ENCODE measurements around the gene REM1. TPM values are rescaled to one million over a fixed set of nuclear protein-coding genes. Genes with fewer than 3 reads are reported as not detected.

REM1 gene
- total RNA-seq, 1 donor from 2014 or later = not detected

DNA sequence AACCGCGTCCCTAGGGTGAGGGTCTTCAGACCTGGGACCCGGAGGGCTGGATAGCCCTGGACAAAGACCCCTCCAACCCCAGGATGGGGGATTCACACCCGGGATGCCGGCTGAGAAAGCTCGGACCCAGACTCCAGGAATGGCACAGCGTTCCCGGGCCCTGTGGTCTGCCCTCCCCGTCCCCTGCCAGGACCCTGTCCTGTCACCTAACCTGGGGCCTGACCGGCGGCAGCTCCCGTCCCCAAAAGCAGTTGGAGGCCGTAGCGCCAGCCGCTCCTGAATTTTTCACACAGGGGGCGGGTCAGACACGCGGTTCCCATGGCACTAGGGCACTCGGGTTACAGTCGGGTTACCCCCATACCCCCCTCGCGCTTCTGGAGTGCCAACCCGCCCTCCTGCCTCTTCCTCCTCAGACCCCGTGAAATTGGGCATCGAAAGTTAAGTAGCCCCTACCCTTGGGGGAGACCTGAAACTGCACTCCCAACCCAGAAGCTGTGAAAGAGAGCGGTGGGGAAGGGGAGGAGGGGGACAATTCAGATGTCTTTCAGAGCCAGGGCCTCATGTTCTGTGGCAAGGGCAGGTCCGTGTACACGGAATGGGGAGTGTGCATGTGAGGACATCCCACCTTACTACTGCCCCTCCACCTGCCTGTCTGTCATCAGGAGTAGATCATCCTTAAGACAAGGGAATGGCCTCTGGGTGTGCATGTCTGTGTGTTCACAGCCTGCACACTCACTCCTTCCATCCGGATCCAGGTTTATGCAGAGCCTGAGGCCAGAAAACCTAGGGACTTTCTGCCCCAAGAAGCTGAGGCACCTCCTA lies 595 bp downstream of the REM1 start:
- H3K4me2 ChIP-seq = no peak overlapping the region
- no peaks in the 10 kb centered on the region for H3K36me3 ChIP-seq
- H3F3A ChIP-seq (ENCODE audit: low read depth) = no peaks in the 10 kb centered on the region
- no peaks in the 10 kb centered on the region for H3K4me1 Mint-ChIP-seq
- H2AFZ ChIP-seq (replicated peaks) = no peak overlapping the region
- no peak for TF ChIP-seq EZH2phosphoT487 (IDR thresholded peaks at IDR 0.05)
- TF ChIP-seq, protein P1, sequence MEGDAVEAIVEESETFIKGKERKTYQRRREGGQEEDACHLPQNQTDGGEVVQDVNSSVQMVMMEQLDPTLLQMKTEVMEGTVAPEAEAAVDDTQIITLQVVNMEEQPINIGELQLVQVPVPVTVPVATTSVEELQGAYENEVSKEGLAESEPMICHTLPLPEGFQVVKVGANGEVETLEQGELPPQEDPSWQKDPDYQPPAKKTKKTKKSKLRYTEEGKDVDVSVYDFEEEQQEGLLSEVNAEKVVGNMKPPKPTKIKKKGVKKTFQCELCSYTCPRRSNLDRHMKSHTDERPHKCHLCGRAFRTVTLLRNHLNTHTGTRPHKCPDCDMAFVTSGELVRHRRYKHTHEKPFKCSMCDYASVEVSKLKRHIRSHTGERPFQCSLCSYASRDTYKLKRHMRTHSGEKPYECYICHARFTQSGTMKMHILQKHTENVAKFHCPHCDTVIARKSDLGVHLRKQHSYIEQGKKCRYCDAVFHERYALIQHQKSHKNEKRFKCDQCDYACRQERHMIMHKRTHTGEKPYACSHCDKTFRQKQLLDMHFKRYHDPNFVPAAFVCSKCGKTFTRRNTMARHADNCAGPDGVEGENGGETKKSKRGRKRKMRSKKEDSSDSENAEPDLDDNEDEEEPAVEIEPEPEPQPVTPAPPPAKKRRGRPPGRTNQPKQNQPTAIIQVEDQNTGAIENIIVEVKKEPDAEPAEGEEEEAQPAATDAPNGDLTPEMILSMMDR (IDR thresholded peaks at IDR 0.05) = no peak
- TF ChIP-seq EZH2 (IDR thresholded peaks at IDR 0.05) = no peak
- H3K4me3 Mint-ChIP-seq = no peak overlapping the region
- H3K9me3 Mint-ChIP-seq = peaks cover 10% of the 10 kb centered on the region
- H3K79me2 ChIP-seq (ENCODE audit: low read depth) = no peaks in the 10 kb centered on the region
- no peak for DNase-seq (ENCODE audit: low spot score)
- no peak overlapping the region for H3K27ac ChIP-seq
- H3K4me1 ChIP-seq = no peaks in the 10 kb centered on the region
- no peak overlapping the region for H3K27ac Mint-ChIP-seq
- H4K20me1 ChIP-seq (ENCODE audit: low read depth) = no peaks in the 10 kb centered on the region
- no peak overlapping the region for H3K9ac ChIP-seq
- peaks cover 6% of the 10 kb centered on the region for H3K9me3 ChIP-seq (ENCODE audit: low read depth)
- H3K36me3 Mint-ChIP-seq = peaks cover 2% of the 10 kb centered on the region
- H3K27me3 ChIP-seq = peaks cover 6% of the 10 kb centered on the region
- H3K27me3 Mint-ChIP-seq (ENCODE audit: insufficient read depth, low read depth) = peaks cover 9% of the 10 kb centered on the region
- H3K4me3 ChIP-seq = peak overlapping the region; percentile 17

DNA sequence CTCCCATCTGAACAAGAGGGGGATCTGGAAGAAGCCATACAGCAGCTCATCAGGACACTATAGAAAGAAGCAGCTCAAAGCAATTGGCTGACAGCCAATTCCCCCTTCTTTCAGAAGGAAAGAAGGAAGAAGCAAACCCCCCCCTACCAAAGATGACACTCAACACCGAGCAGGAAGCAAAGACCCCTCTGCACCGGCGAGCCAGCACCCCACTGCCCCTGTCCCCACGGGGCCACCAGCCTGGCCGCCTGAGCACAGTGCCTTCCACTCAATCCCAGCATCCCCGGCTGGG lies 1.2 kb downstream of the REM1 start:
- Histone ChIP-seq H4K20me1 (ENCODE audit: low read depth) (no peaks in the 10 kb centered on the region), H2AFZ (replicated peaks) (no peak overlapping the region), H3K9ac (no peak overlapping the region), H3K4me2 (no peak overlapping the region), H3F3A (ENCODE audit: low read depth) (no peaks in the 10 kb centered on the region), H3K36me3 (no peaks in the 10 kb centered on the region), H3K4me1 (no peaks in the 10 kb centered on the region), H3K9me3 (ENCODE audit: low read depth) (peaks cover 6% of the 10 kb centered on the region), H3K27ac (no peak overlapping the region), H3K79me2 (ENCODE audit: low read depth) (no peaks in the 10 kb centered on the region), H3K27me3 (peaks cover 6% of the 10 kb centered on the region), H3K4me3 (no peak overlapping the region)
- Mint-ChIP-seq H3K27ac (no peak overlapping the region), H3K4me1 (no peaks in the 10 kb centered on the region), H3K27me3 (ENCODE audit: insufficient read depth, low read depth) (peaks cover 9% of the 10 kb centered on the region), H3K4me3 (no peak overlapping the region), H3K9me3 (peaks cover 10% of the 10 kb centered on the region), H3K36me3 (peaks cover 2% of the 10 kb centered on the region)
- TF ChIP-seq EZH2phosphoT487 (IDR thresholded peaks at IDR 0.05) = no peak
- TF ChIP-seq EZH2 (IDR thresholded peaks at IDR 0.05) = no peak
- TF ChIP-seq, protein P1 (IDR thresholded peaks at IDR 0.05) = no peak
- DNase-seq (ENCODE audit: low spot score) = no peak

DNA sequence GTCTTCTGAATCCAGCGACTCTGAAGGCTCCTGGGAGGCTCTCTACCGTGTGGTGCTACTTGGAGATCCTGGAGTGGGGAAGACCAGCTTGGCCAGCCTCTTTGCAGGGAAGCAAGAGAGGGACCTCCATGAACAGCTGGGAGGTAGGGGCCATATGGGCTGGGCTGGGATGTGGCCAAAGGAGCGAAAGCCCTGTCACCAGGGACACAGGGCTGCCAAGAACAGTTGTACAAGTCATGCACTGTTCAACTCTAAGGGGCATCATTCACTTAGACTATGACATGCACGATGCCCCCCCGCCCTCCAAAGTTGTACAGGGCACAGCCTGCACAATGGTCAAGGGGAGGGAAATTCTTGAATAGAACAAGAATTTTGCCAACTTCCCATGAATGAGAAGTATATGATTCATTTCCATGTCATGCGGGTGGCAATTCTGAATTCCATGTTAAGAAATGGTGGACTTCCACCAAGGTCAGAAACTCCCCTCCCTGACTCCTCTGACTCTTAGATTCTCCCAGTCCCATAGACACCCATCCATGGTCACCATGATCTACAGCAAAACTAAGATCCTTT lies 1.6 kb downstream of the REM1 start:
- no peak overlapping the region for H3K27ac Mint-ChIP-seq
- Histone ChIP-seq H3K36me3 (no peaks in the 10 kb centered on the region), H3K9ac (no peak overlapping the region), H2AFZ (replicated peaks) (no peak overlapping the region), H3K9me3 (ENCODE audit: low read depth) (peaks cover 11% of the 10 kb centered on the region), H3K4me3 (no peak overlapping the region), H3K4me1 (no peaks in the 10 kb centered on the region), H3K4me2 (no peak overlapping the region), H3F3A (ENCODE audit: low read depth) (no peaks in the 10 kb centered on the region), H4K20me1 (ENCODE audit: low read depth) (no peaks in the 10 kb centered on the region), H3K79me2 (ENCODE audit: low read depth) (no peaks in the 10 kb centered on the region), H3K27me3 (peaks cover 6% of the 10 kb centered on the region), H3K27ac (no peak overlapping the region)
- no peak for TF ChIP-seq EZH2phosphoT487 (IDR thresholded peaks at IDR 0.05)
- no peak for TF ChIP-seq EZH2 (IDR thresholded peaks at IDR 0.05)
- no peak for DNase-seq (ENCODE audit: low spot score)
- no peaks in the 10 kb centered on the region for H3K4me1 Mint-ChIP-seq
- peaks cover 10% of the 10 kb centered on the region for H3K9me3 Mint-ChIP-seq
- peaks cover 9% of the 10 kb centered on the region for H3K27me3 Mint-ChIP-seq (ENCODE audit: insufficient read depth, low read depth)
- H3K4me3 Mint-ChIP-seq = no peak overlapping the region
- H3K36me3 Mint-ChIP-seq = peaks cover 2% of the 10 kb centered on the region

DNA sequence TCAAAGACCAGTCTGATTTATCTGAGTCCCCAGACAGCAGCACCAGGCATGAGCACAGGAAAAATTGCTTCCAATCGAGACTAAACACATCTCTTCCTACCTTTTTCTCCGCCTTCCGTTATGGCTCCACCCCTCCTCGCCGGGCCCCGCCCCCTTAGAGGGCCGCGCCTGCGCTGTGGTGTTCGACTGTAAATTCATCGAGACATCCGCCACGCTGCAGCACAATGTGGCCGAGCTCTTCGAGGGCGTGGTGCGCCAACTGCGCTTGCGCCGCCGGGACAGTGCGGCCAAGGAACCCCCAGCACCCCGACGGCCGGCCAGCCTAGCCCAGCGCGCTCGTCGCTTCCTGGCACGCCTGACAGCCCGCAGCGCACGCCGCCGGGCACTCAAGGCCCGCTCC lies 8.9 kb downstream of the REM1 start:
- Mint-ChIP-seq H3K36me3 (no peaks in the 10 kb centered on the region), H3K27ac (no peak overlapping the region), H3K4me1 (no peaks in the 10 kb centered on the region), H3K9me3 (no peaks in the 10 kb centered on the region), H3K27me3 (ENCODE audit: insufficient read depth, low read depth) (peaks cover 7% of the 10 kb centered on the region), H3K4me3 (no peak overlapping the region)
- no peaks in the 10 kb centered on the region for H4K20me1 ChIP-seq (ENCODE audit: low read depth)
- no peak overlapping the region for H3K4me2 ChIP-seq
- H2AFZ ChIP-seq (replicated peaks) = no peak overlapping the region
- no peaks in the 10 kb centered on the region for H3K27me3 ChIP-seq
- H3K27ac ChIP-seq = no peak overlapping the region
- H3K9ac ChIP-seq = no peak overlapping the region
- H3F3A ChIP-seq (ENCODE audit: low read depth) = no peaks in the 10 kb centered on the region
- H3K36me3 ChIP-seq = no peaks in the 10 kb centered on the region
- DNase-seq (ENCODE audit: low spot score) = no peak
- no peak overlapping the region for H3K4me3 ChIP-seq
- peaks cover 9% of the 10 kb centered on the region for H3K9me3 ChIP-seq (ENCODE audit: low read depth)
- H3K79me2 ChIP-seq (ENCODE audit: low read depth) = no peaks in the 10 kb centered on the region
- H3K4me1 ChIP-seq = no peaks in the 10 kb centered on the region
- TF ChIP-seq EZH2 (IDR thresholded peaks at IDR 0.05) (no peak), EZH2phosphoT487 (IDR thresholded peaks at IDR 0.05) (no peak)
- TF ChIP-seq, protein P1 (IDR thresholded peaks at IDR 0.05) = no peak
